ENCODE results near the gene THAP5.

DNA sequence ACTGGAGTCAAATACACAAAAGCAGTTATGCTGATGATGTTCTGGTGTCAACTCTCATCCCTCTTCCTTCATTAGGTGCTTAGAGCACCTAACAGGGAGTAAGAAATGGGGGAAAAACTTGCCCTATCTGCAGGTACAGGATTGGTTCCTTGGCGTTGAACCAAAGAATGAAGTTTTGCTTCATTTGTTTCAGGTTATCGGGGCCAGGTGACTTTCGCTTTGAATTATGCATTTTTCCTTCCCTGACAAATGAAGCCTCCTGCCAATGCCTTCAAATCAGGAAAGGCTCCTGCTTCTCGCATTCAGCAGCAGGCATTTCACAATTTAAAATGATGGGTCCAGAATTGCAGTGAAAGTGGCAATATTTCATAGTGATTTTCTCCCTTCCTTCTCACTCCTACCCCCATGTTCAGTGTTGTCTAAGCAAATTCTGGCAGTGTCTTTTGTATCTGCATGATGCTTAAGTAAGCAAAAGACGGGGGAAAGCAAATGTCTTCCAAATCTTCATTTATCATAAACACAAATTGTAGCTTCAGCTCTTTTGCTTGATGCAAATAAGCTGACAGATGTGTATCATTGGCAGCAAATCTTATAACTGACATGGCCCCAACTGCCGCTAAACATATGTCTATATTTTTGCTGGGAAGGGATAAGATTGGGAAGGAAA, 29.5 kb upstream of the THAP5 start:
- TF ChIP-seq POLR2A (IDR thresholded peaks at IDR 0.05) = no peak
- TF ChIP-seq, protein P1, sequence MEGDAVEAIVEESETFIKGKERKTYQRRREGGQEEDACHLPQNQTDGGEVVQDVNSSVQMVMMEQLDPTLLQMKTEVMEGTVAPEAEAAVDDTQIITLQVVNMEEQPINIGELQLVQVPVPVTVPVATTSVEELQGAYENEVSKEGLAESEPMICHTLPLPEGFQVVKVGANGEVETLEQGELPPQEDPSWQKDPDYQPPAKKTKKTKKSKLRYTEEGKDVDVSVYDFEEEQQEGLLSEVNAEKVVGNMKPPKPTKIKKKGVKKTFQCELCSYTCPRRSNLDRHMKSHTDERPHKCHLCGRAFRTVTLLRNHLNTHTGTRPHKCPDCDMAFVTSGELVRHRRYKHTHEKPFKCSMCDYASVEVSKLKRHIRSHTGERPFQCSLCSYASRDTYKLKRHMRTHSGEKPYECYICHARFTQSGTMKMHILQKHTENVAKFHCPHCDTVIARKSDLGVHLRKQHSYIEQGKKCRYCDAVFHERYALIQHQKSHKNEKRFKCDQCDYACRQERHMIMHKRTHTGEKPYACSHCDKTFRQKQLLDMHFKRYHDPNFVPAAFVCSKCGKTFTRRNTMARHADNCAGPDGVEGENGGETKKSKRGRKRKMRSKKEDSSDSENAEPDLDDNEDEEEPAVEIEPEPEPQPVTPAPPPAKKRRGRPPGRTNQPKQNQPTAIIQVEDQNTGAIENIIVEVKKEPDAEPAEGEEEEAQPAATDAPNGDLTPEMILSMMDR (IDR thresholded peaks at IDR 0.05 in 4 of 5, conservative IDR thresholded peaks at IDR 0.05 in 1 of 5) = no peak
